Loucy (cell line): ENCODE data around the gene SH2D3C.

ENCODE experiments used
- CTCF ChIP-seq: fragments of 200-600 bp; sonication (generic); conservative IDR thresholded peaks from 2 replicates; pipeline ENCODE4 v1.5.1; 2014; ENCODE audit warnings: mild to moderate bottlenecking, antibody characterized with exemption, low read length
- EZH2phosphoT487 ChIP-seq: fragments of 200-600 bp; IDR thresholded peaks from 2 replicates; pipeline ENCODE4 v1.6.1; 2018; ENCODE audit warnings: antibody characterized with exemption, mild to moderate bottlenecking, moderate library complexity, borderline replicate concordance

- TF ChIP-seq CTCF (no peak), EZH2phosphoT487 (no peak)
Measured at GRCh38 chr9:127726871-127727270, 51.6 kb downstream of the SH2D3C start.
